H7 (cell line): ENCODE results near the gene ALPK3. TPM values are rescaled to one million over a fixed set of nuclear protein-coding genes. Genes with fewer than 3 reads are reported as not detected.

Source experiments
- DNase-seq: peaks from one replicate; pipeline ENCODE4 v3.0.0; 2012
- H3K27me3 ChIP-seq: 2 replicates; pipeline ENCODE4 v1.6.0; 2011; ENCODE audit warnings: mild to moderate bottlenecking, low read length; ENCODE audit not compliant: control insufficient read depth, insufficient read depth
- H3K36me3 ChIP-seq: replicated peaks from 2 replicates; pipeline ENCODE4 v1.5.1; 2011; ENCODE audit warnings: low read length; ENCODE audit not compliant: control insufficient read depth, insufficient read depth
- H3K4me3 ChIP-seq: 2 replicates; pipeline ENCODE4 v1.5.1; 2011; ENCODE audit warnings: low read depth, mild to moderate bottlenecking, control low read depth, low read length, moderate library complexity; ENCODE audit not compliant: insufficient read depth
- total RNA-seq: library from RNA; depleted of rRNA; stranded (reverse); fragments of >200 nt; shearing (Covaris generic); gene quantifications from 2 replicates; pipeline ENCODE4 v1.2.3, GENCODE V29; 2014

The ALPK3 gene
- total RNA-seq, 1 experiment from 2014 or later = 0.59 TPM

GRCh38 chr15:84889991-84890669 is 73.0 kb downstream of the ALPK3 start:
- no peak for DNase-seq
- H3K4me3 ChIP-seq = no peak overlapping the region
- no peaks in the 10 kb centered on the region for H3K36me3 ChIP-seq
- no peaks in the 10 kb centered on the region for H3K27me3 ChIP-seq

GRCh38 chr15:84890670-84891162 is 73.6 kb downstream of the ALPK3 start:
- DNase-seq = no peak
- H3K4me3 ChIP-seq = no peak overlapping the region
- no peaks in the 10 kb centered on the region for H3K27me3 ChIP-seq
- H3K36me3 ChIP-seq = no peaks in the 10 kb centered on the region

- DNase-seq = no peak
- Histone ChIP-seq H3K27me3 (no peaks in the 10 kb centered on the region), H3K4me3 (no peak overlapping the region), H3K36me3 (no peaks in the 10 kb centered on the region)
Observed at GRCh38 chr15:84891339-84891738, 74.2 kb downstream of the ALPK3 start.

GRCh38 chr15:84892786-84893307 is 75.7 kb downstream of the ALPK3 start:
- no peak for DNase-seq
- Histone ChIP-seq H3K36me3 (no peaks in the 10 kb centered on the region), H3K27me3 (no peaks in the 10 kb centered on the region), H3K4me3 (no peak overlapping the region)

GRCh38 chr15:84893607-84894006 is 76.5 kb downstream of the ALPK3 start:
- Histone ChIP-seq H3K27me3 (no peaks in the 10 kb centered on the region), H3K36me3 (no peaks in the 10 kb centered on the region), H3K4me3 (no peak overlapping the region)
- no peak for DNase-seq

- H3K36me3 ChIP-seq = no peaks in the 10 kb centered on the region
- DNase-seq = no peak
- H3K4me3 ChIP-seq = no peak overlapping the region
- no peaks in the 10 kb centered on the region for H3K27me3 ChIP-seq
Observed at GRCh38 chr15:84894736-84895425, 77.7 kb downstream of the ALPK3 start.

- H3K4me3 ChIP-seq = no peak overlapping the region
- no peak for DNase-seq
- no peaks in the 10 kb centered on the region for H3K27me3 ChIP-seq
- no peaks in the 10 kb centered on the region for H3K36me3 ChIP-seq
Observed at GRCh38 chr15:84898761-84899160, 81.6 kb downstream of the ALPK3 start.

- no peaks in the 10 kb centered on the region for H3K36me3 ChIP-seq
Observed at GRCh38 chr15:84899750-84900149, 82.6 kb downstream of the ALPK3 start.

GRCh38 chr15:84901540-84901939 is 84.4 kb downstream of the ALPK3 start:
- Histone ChIP-seq H3K4me3 (no peak overlapping the region), H3K27me3 (no peaks in the 10 kb centered on the region), H3K36me3 (no peaks in the 10 kb centered on the region)
- no peak for DNase-seq

More at GRCh38 chr15:84899750-84900149, 82.6 kb downstream of the ALPK3 start:
- H3K27me3 ChIP-seq = no peaks in the 10 kb centered on the region
- no peak for DNase-seq
- no peak overlapping the region for H3K4me3 ChIP-seq

- Histone ChIP-seq H3K36me3 (no peaks in the 10 kb centered on the region), H3K27me3 (no peaks in the 10 kb centered on the region), H3K4me3 (no peak overlapping the region)
- no peak for DNase-seq
Observed at GRCh38 chr15:84903751-84904150, 86.6 kb downstream of the ALPK3 start.

GRCh38 chr15:84904419-84904818 is 87.3 kb downstream of the ALPK3 start:
- Histone ChIP-seq H3K27me3 (no peaks in the 10 kb centered on the region), H3K36me3 (no peaks in the 10 kb centered on the region), H3K4me3 (no peak overlapping the region)
- DNase-seq = no peak

- H3K27me3 ChIP-seq = no peaks in the 10 kb centered on the region
- H3K4me3 ChIP-seq = no peak overlapping the region
- no peaks in the 10 kb centered on the region for H3K36me3 ChIP-seq
- no peak for DNase-seq
Observed at GRCh38 chr15:84905016-84905916, 88.1 kb downstream of the ALPK3 start.

GRCh38 chr15:84907731-84908130 is 90.6 kb downstream of the ALPK3 start:
- no peak overlapping the region for H3K4me3 ChIP-seq
- DNase-seq = no peak
- no peaks in the 10 kb centered on the region for H3K27me3 ChIP-seq
- H3K36me3 ChIP-seq = no peaks in the 10 kb centered on the region

GRCh38 chr15:84908564-84908963 is 91.4 kb downstream of the ALPK3 start:
- peak; percentile 59 for DNase-seq
- H3K36me3 ChIP-seq = no peaks in the 10 kb centered on the region
- H3K4me3 ChIP-seq = no peak overlapping the region
- H3K27me3 ChIP-seq = no peaks in the 10 kb centered on the region
